NB4 (cell line): ENCODE data around the gene KXD1.

Source experiments
- DNase-seq: peaks from one replicate; pipeline ENCODE4 v3.0.0; 2010; ENCODE audit warnings: low read depth
- H3K4me3 ChIP-seq: one replicate; pipeline ENCODE4 v1.5.1; 2011; ENCODE audit warnings: mild to moderate bottlenecking, low read depth, low read length, moderate library complexity
- CTCF ChIP-seq: IDR thresholded peaks from one replicate; pipeline ENCODE4 v1.5.1; 2012; ENCODE audit warnings: low read depth, low read length
- MAX ChIP-seq: IDR thresholded peaks from 2 replicates; pipeline ENCODE4 v1.6.1; 2011; ENCODE audit warnings: low read depth, low read length
- MYC ChIP-seq: IDR thresholded peaks from 2 replicates; pipeline ENCODE4 v1.6.1; 2011; ENCODE audit warnings: low read depth, low read length
- POLR2A ChIP-seq: IDR thresholded peaks from 2 replicates; pipeline ENCODE4 v1.6.1; 2011; ENCODE audit warnings: mild to moderate bottlenecking; ENCODE audit not compliant: insufficient read length; ENCODE audit errors: extremely low read depth

The KXD1 gene

GRCh38 chr19:18605196-18605545, 47.5 kb downstream of the KXD1 start:
- TF ChIP-seq MYC (no peak), CTCF (no peak), MAX (no peak), POLR2A (no peak)
- DNase-seq, result no peak
- no peak overlapping the region for H3K4me3 ChIP-seq

GRCh38 chr19:18605546-18606280, 48.0 kb downstream of the KXD1 start:
- H3K4me3 ChIP-seq, result no peak overlapping the region
- TF ChIP-seq MYC (no peak), POLR2A (no peak), MAX (no peak), CTCF (no peak)
- DNase-seq, result no peak

GRCh38 chr19:18606281-18607225, 48.9 kb downstream of the KXD1 start, which contains the start of gene CRLF1:
Gene CRLF1 (minus strand): TSS chr19:18606799. CDS start chr19:18606656, 143 bp downstream.
- no peak within 1 kb of the TSS for H3K4me3 ChIP-seq
- no peak for DNase-seq
- TF ChIP-seq POLR2A (no peak), MYC (no peak), MAX (no peak), CTCF (no peak)

- TF ChIP-seq MYC (no peak), CTCF (no peak), MAX (no peak), POLR2A (no peak)
- H3K4me3 ChIP-seq, result no peak overlapping the region
- DNase-seq, result no peak
These were observed 49.8 kb downstream of the KXD1 start for GRCh38 chr19:18607226-18608101.

GRCh38 chr19:18608102-18608804, 50.6 kb downstream of the KXD1 start:
- no peak for DNase-seq
- TF ChIP-seq MAX (no peak), POLR2A (no peak), CTCF (no peak), MYC (no peak)
- H3K4me3 ChIP-seq, result no peak overlapping the region
